HEK293 (cell line): Measurements from ENCODE around the gene BRF1.

ENCODE experiments used
- CTCF ChIA-PET: fragments of 350-600 bp; formaldehyde crosslinking; extraction: SDS; loops from one replicate; lab custom pipeline; 2021; ENCODE audit warnings: antibody characterized with exemption; lab: Yijun Ruan, JAX
- POLR2A ChIA-PET: fragments of 300-600 bp; formaldehyde crosslinking; extraction: SDS; loops from one replicate; lab custom pipeline; 2020; ENCODE audit warnings: antibody characterized with exemption, inconsistent platforms; lab: Yijun Ruan, JAX
- H3K27ac ChIP-seq: fragments of 200-500 bp; sonication (Bioruptor generic); 2 replicates; pipeline ENCODE4 v1.5.1; 2014; ENCODE audit warnings: low read depth, low read length, control low read depth, inconsistent platforms; ENCODE audit errors: extremely low read depth
- H3K36me3 ChIP-seq, 2 experiments: fragments of 200-500 bp in 1 of 2; sonication (Bioruptor generic) in 1 of 2; 1 replicate in 1 of 2; 2 replicates in 1 of 2; pipeline ENCODE4 v1.5.1; 2014 to 2017; ENCODE audit warnings: inconsistent platforms in 2 of 2, low read length in 2 of 2; ENCODE audit not compliant: control insufficient read depth in 2 of 2, insufficient read depth in 1 of 2
- H3K4me1 ChIP-seq: fragments of 200-500 bp; sonication (Bioruptor generic); 2 replicates; pipeline ENCODE4 v1.5.1; 2014; ENCODE audit warnings: mild to moderate bottlenecking, low read length, inconsistent platforms; ENCODE audit not compliant: control insufficient read depth, insufficient read depth
- H3K4me3 ChIP-seq: 2 replicates; pipeline ENCODE4 v1.5.1; 2011; ENCODE audit warnings: low read depth, mild to moderate bottlenecking, control low read depth, low read length, moderate library complexity
- H3K9me3 ChIP-seq: fragments of 200-500 bp; sonication (Bioruptor generic); 2 replicates; pipeline ENCODE4 v1.5.1; 2014; ENCODE audit warnings: low read depth, low read length, inconsistent platforms; ENCODE audit not compliant: control insufficient read depth, insufficient read depth
- GLI2 ChIP-seq: fragments of 450-650 bp; formaldehyde crosslinking; IDR thresholded peaks from 2 replicates; pipeline ENCODE4; 2017; ENCODE audit warnings: missing biosample characterization, missing genetic modification characterization, low read depth, borderline replicate concordance
- KLF1 ChIP-seq: fragments of 450-650 bp; formaldehyde crosslinking; IDR thresholded peaks from 2 replicates; pipeline ENCODE4 v1.5.1; 2016; ENCODE audit warnings: missing biosample characterization, missing genetic modification characterization
- KLF9 ChIP-seq: fragments of 450-650 bp; formaldehyde crosslinking; IDR thresholded peaks from 2 replicates; pipeline ENCODE4 v1.5.1; 2016; ENCODE audit warnings: missing biosample characterization, missing genetic modification characterization, low read depth
- MYNN ChIP-seq: fragments of 450-650 bp; formaldehyde crosslinking; IDR thresholded peaks from 2 replicates; pipeline ENCODE4 v1.5.1; 2016; ENCODE audit warnings: missing biosample characterization, missing genetic modification characterization, borderline replicate concordance
- RBAK ChIP-seq: fragments of 450-650 bp; formaldehyde crosslinking; IDR thresholded peaks from 2 replicates; pipeline ENCODE4 v1.5.1; 2016; ENCODE audit warnings: missing biosample characterization, missing genetic modification characterization
- SETDB1 ChIP-seq: IDR thresholded peaks from one replicate; pipeline ENCODE4 v1.6.1; 2017; ENCODE audit warnings: mild to moderate bottlenecking, low read length, moderate library complexity, mixed read lengths; ENCODE audit not compliant: insufficient read length
- SP3 ChIP-seq: fragments of 450-650 bp; formaldehyde crosslinking; IDR thresholded peaks from 2 replicates; pipeline ENCODE4 v1.5.1; 2016; ENCODE audit warnings: missing biosample characterization, missing genetic modification characterization
- ZBTB7A ChIP-seq: fragments of 450-650 bp; formaldehyde crosslinking; IDR thresholded peaks from 2 replicates; pipeline ENCODE4 v1.5.1; 2016; ENCODE audit warnings: low read depth, missing biosample characterization, missing genetic modification characterization
- ZFHX2 ChIP-seq: fragments of 450-650 bp; formaldehyde crosslinking; conservative IDR thresholded peaks from 2 replicates; pipeline ENCODE4 v1.5.1; 2016; ENCODE audit warnings: missing biosample characterization, missing genetic modification characterization
- ZNF404 ChIP-seq: fragments of 450-650 bp; formaldehyde crosslinking; IDR thresholded peaks from 2 replicates; pipeline ENCODE4 v1.5.1; 2017; ENCODE audit warnings: missing biosample characterization, missing genetic modification characterization
- ZNF623 ChIP-seq: fragments of 450-650 bp; formaldehyde crosslinking; IDR thresholded peaks from 2 replicates; pipeline ENCODE4 v1.5.1; 2016; ENCODE audit warnings: missing biosample characterization, missing genetic modification characterization
- ZNF768 ChIP-seq: fragments of 450-650 bp; formaldehyde crosslinking; IDR thresholded peaks from 2 replicates; pipeline ENCODE4 v1.5.1; 2018; ENCODE audit warnings: missing biosample characterization, mild to moderate bottlenecking, missing genetic modification characterization
- TF ChIP-seq, protein P1 (sequence below): fragments of 450-650 bp; formaldehyde crosslinking; IDR thresholded peaks from 2 replicates; pipeline ENCODE4 v1.5.1; 2016; ENCODE audit warnings: missing biosample characterization, missing genetic modification characterization
- TF ChIP-seq, protein P2 (sequence below): fragments of 450-650 bp; formaldehyde crosslinking; conservative IDR thresholded peaks from 2 replicates; pipeline ENCODE4 v1.5.1; 2016; ENCODE audit warnings: low read depth, missing biosample characterization, missing genetic modification characterization
- TF ChIP-seq, protein P3 (sequence below): fragments of 450-650 bp; formaldehyde crosslinking; IDR thresholded peaks from 2 replicates; pipeline ENCODE4 v1.5.1; 2016; ENCODE audit warnings: missing biosample characterization, missing genetic modification characterization
- TF ChIP-seq, protein P4 (sequence below): fragments of 450-650 bp; formaldehyde crosslinking; IDR thresholded peaks from 2 replicates; pipeline ENCODE4; 2016; ENCODE audit warnings: missing biosample characterization, missing genetic modification characterization
- TF ChIP-seq, protein P5 (sequence below): fragments of 450-650 bp; formaldehyde crosslinking; optimal IDR thresholded peaks from 2 replicates; pipeline ENCODE3; 2016; ENCODE audit warnings: missing biosample characterization, mild to moderate bottlenecking, missing genetic modification characterization

Gene BRF1

DNA sequence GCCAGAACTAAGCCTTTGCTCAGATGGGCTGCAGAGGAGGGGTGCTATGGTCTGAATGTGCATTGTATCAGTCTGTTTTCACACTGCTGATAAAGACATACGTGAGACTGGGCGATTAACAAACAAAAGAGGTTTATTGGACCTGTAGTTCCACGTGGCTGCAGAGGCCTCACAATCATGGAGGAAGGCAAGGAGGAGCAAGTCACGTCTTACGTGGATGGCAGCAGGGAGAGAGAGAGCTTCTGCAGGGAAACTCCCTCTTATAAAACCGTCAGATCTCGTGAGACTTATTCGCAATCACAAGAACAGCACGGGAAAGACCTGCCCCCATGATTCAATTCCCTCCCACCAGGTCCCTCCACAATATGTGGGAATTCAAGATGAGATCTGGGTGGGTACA, 3.8 kb upstream of the BRF1 start:
- ChIA-PET CTCF (no interaction called here), POLR2A (no interaction called here)
- H3K4me1 ChIP-seq, result no peaks in the 10 kb centered on the region
- H3K4me3 ChIP-seq, result no peak overlapping the region
- TF ChIP-seq, protein P1, sequence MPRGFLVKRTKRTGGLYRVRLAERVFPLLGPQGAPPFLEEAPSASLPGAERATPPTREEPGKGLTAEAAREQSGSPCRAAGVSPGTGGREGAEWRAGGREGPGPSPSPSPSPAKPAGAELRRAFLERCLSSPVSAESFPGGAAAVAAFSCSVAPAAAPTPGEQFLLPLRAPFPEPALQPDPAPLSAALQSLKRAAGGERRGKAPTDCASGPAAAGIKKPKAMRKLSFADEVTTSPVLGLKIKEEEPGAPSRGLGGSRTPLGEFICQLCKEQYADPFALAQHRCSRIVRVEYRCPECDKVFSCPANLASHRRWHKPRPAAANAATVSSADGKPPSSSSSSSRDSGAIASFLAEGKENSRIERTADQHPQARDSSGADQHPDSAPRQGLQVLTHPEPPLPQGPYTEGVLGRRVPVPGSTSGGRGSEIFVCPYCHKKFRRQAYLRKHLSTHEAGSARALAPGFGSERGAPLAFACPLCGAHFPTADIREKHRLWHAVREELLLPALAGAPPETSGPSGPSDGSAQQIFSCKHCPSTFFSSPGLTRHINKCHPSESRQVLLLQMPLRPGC (tag by site-specific recombination), result no peak
- TF ChIP-seq ZNF623 (tag by site-specific recombination), result no peak
- TF ChIP-seq, protein P2, sequence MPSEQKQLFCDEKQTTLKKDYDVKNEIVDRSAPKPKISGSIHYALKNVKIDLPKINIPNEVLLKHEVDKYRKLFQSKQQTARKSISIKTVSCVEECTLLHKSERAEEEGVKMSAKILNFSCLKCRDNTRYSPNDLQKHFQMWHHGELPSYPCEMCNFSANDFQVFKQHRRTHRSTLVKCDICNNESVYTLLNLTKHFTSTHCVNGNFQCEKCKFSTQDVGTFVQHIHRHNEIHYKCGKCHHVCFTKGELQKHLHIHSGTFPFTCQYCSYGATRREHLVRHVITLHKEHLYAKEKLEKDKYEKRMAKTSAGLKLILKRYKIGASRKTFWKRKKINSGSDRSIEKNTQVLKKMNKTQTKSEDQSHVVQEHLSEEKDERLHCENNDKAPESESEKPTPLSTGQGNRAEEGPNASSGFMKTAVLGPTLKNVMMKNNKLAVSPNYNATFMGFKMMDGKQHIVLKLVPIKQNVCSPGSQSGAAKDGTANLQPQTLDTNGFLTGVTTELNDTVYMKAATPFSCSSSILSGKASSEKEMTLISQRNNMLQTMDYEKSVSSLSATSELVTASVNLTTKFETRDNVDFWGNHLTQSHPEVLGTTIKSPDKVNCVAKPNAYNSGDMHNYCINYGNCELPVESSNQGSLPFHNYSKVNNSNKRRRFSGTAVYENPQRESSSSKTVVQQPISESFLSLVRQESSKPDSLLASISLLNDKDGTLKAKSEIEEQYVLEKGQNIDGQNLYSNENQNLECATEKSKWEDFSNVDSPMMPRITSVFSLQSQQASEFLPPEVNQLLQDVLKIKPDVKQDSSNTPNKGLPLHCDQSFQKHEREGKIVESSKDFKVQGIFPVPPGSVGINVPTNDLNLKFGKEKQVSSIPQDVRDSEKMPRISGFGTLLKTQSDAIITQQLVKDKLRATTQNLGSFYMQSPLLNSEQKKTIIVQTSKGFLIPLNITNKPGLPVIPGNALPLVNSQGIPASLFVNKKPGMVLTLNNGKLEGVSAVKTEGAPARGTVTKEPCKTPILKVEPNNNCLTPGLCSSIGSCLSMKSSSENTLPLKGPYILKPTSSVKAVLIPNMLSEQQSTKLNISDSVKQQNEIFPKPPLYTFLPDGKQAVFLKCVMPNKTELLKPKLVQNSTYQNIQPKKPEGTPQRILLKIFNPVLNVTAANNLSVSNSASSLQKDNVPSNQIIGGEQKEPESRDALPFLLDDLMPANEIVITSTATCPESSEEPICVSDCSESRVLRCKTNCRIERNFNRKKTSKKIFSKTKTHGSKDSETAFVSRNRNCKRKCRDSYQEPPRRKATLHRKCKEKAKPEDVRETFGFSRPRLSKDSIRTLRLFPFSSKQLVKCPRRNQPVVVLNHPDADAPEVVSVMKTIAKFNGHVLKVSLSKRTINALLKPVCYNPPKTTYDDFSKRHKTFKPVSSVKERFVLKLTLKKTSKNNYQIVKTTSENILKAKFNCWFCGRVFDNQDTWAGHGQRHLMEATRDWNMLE (tag by site-specific recombination), result no peak
- TF ChIP-seq, protein P3, sequence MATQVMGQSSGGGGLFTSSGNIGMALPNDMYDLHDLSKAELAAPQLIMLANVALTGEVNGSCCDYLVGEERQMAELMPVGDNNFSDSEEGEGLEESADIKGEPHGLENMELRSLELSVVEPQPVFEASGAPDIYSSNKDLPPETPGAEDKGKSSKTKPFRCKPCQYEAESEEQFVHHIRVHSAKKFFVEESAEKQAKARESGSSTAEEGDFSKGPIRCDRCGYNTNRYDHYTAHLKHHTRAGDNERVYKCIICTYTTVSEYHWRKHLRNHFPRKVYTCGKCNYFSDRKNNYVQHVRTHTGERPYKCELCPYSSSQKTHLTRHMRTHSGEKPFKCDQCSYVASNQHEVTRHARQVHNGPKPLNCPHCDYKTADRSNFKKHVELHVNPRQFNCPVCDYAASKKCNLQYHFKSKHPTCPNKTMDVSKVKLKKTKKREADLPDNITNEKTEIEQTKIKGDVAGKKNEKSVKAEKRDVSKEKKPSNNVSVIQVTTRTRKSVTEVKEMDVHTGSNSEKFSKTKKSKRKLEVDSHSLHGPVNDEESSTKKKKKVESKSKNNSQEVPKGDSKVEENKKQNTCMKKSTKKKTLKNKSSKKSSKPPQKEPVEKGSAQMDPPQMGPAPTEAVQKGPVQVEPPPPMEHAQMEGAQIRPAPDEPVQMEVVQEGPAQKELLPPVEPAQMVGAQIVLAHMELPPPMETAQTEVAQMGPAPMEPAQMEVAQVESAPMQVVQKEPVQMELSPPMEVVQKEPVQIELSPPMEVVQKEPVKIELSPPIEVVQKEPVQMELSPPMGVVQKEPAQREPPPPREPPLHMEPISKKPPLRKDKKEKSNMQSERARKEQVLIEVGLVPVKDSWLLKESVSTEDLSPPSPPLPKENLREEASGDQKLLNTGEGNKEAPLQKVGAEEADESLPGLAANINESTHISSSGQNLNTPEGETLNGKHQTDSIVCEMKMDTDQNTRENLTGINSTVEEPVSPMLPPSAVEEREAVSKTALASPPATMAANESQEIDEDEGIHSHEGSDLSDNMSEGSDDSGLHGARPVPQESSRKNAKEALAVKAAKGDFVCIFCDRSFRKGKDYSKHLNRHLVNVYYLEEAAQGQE, result no peak
- TF ChIP-seq, protein P4, sequence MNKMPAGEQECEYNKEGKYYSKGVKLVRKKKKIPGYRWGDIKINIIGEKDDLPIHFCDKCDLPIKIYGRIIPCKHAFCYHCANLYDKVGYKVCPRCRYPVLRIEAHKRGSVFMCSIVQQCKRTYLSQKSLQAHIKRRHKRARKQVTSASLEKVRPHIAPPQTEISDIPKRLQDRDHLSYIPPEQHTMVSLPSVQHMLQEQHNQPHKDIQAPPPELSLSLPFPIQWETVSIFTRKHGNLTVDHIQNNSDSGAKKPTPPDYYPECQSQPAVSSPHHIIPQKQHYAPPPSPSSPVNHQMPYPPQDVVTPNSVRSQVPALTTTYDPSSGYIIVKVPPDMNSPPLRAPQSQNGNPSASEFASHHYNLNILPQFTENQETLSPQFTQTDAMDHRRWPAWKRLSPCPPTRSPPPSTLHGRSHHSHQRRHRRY (tag by site-specific recombination), result no peak
- no peak for TF ChIP-seq MYNN (tag by site-specific recombination)
- no peak for TF ChIP-seq RBAK
- no peak for TF ChIP-seq ZNF404 (tag by site-specific recombination)
- no peak for TF ChIP-seq ZBTB7A (tag by site-specific recombination)
- TF ChIP-seq ZNF768 (tag by site-specific recombination), result no peak
- no peak for TF ChIP-seq GLI2 (tag by site-specific recombination)
- no peaks in the 10 kb centered on the region for H3K9me3 ChIP-seq
- H3K36me3 ChIP-seq, result no peaks in the 10 kb centered on the region
- H3K27ac ChIP-seq, result no peak overlapping the region

DNA sequence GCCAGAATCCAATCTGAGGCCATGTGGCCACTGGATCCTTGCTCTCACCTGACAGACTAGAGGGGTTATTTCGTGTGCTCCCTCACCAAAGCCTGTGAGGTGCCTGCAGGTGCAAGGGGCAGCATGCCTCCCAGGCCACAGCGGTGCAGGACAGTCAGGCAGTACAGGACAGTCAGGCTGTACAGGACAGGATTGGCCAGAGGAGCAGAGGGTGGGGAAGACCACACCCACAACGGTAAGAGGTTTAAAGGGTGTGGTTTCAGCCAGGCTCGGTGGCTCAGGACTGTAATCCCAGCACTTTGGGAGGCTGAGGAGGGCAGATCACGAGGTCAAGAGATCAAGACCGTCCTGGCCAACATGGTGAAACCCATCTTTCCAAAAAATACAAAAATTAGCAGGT, 3.1 kb upstream of the BRF1 start:
- ChIA-PET POLR2A (no interaction called here), CTCF (no interaction called here)
- Histone ChIP-seq H3K36me3 (no peaks in the 10 kb centered on the region), H3K27ac (no peak overlapping the region), H3K9me3 (no peaks in the 10 kb centered on the region), H3K4me3 (no peak overlapping the region), H3K4me1 (no peaks in the 10 kb centered on the region)
- TF ChIP-seq SP3, result peak; percentile 21; the same call in 1 of the 2 replicates
- peak; percentile 92 for TF ChIP-seq KLF1
- TF ChIP-seq SETDB1, result no peak
- peak; percentile 48; the same call in 1 of the 2 replicates for TF ChIP-seq KLF9
- no peak for TF ChIP-seq ZFHX2 (tag by site-specific recombination)
- TF ChIP-seq, protein P5, sequence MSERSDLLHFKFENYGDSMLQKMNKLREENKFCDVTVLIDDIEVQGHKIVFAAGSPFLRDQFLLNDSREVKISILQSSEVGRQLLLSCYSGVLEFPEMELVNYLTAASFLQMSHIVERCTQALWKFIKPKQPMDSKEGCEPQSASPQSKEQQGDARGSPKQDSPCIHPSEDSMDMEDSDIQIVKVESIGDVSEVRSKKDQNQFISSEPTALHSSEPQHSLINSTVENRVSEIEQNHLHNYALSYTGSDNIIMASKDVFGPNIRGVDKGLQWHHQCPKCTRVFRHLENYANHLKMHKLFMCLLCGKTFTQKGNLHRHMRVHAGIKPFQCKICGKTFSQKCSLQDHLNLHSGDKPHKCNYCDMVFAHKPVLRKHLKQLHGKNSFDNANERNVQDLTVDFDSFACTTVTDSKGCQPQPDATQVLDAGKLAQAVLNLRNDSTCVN (tag by site-specific recombination), result no peak
